CD14-positive monocyte (primary cell): ENCODE measurements around the gene THNSL1. TPM values are rescaled to one million over a fixed set of nuclear protein-coding genes. Genes with fewer than 3 reads are reported as not detected.
"Not testable (repeated sequence)": the region's sequence is repeated elsewhere in the genome, so short reads cannot be mapped to it uniquely, and the experiment has no call there.

Source experiments
- DNase-seq, 3 donors: peaks; one replicate each; pipeline ENCODE4 v3.0.0-alpha.2; 2011 to 2022
- H2AFZ ChIP-seq: 2 replicates; pipeline ENCODE4 v1.6.0; 2012; ENCODE audit warnings: mild to moderate bottlenecking, low read depth, low read length, inconsistent platforms; ENCODE audit not compliant: insufficient read depth, poor library complexity, severe bottlenecking
- H3K27ac ChIP-seq, 2 donors: 1 replicate in 1 of 2; 2 replicates in 1 of 2; pipeline ENCODE4 v1.5.1; 2012 to 2013; ENCODE audit warnings: low read length in 2 of 2, control low read depth in 1 of 2, inconsistent platforms in 1 of 2, low read depth in 1 of 2, mild to moderate bottlenecking in 1 of 2
- H3K27me3 ChIP-seq, 2 donors: one replicate each; pipeline versions ENCODE4 v1.6.0 to v1.6.1; 2011 to 2013; ENCODE audit warnings: low read length in 2 of 2; ENCODE audit not compliant: control insufficient read depth in 2 of 2, insufficient read depth in 2 of 2
- H3K36me3 ChIP-seq, 2 donors: replicated peaks in 1 of 2; 1 replicate in 1 of 2; 2 replicates in 1 of 2; pipeline versions ENCODE4 v1.5.1 to v1.6.1; 2012 to 2013; ENCODE audit warnings: low read length in 2 of 2, control low read depth in 1 of 2, inconsistent platforms in 1 of 2, mild to moderate bottlenecking in 1 of 2; ENCODE audit not compliant: insufficient read depth in 2 of 2, control insufficient read depth in 1 of 2
- H3K4me1 ChIP-seq, 2 donors: 1 replicate in 1 of 2; 2 replicates in 1 of 2; pipeline versions ENCODE4 v1.5.1 to v1.6.1; 2012 to 2013; ENCODE audit warnings: low read length in 2 of 2, control low read depth in 1 of 2, inconsistent platforms in 1 of 2, mild to moderate bottlenecking in 1 of 2, moderate library complexity in 1 of 2; ENCODE audit not compliant: insufficient read depth in 2 of 2, control insufficient read depth in 1 of 2
- H3K4me2 ChIP-seq: replicated peaks from 2 replicates; pipeline ENCODE3; 2012; ENCODE audit warnings: low read length, moderate library complexity, mild to moderate bottlenecking; ENCODE audit not compliant: poor library complexity, severe bottlenecking; ENCODE audit errors: extremely low read depth
- H3K4me3 ChIP-seq, 3 experiments: fragments of 200-600 bp in 1 of 3; sonication (generic) in 1 of 3; replicated peaks in 1 of 3; 1 replicate in 2 of 3; 2 replicates in 1 of 3; pipeline ENCODE4 v1.5.1; 2011 to 2013; ENCODE audit warnings: low read length in 3 of 3, mild to moderate bottlenecking in 3 of 3, control low read depth in 2 of 3, low read depth in 2 of 3, inconsistent platforms in 1 of 3, moderate library complexity in 1 of 3
- H3K79me2 ChIP-seq: 2 replicates; pipeline ENCODE4 v1.6.0; 2012; ENCODE audit warnings: mild to moderate bottlenecking, control low read depth, inconsistent platforms, low read length, moderate library complexity; ENCODE audit not compliant: insufficient read depth
- H3K9ac ChIP-seq: 2 replicates; pipeline ENCODE4 v1.6.0; 2017; ENCODE audit warnings: low read length, mild to moderate bottlenecking; ENCODE audit not compliant: insufficient read depth, poor library complexity, severe bottlenecking
- H3K9me3 ChIP-seq, 2 donors: replicated peaks in 1 of 2; 1 replicate in 1 of 2; 2 replicates in 1 of 2; pipeline versions ENCODE4 v1.5.1 to v1.6.1; 2012 to 2013; ENCODE audit warnings: low read length in 2 of 2, control low read depth in 1 of 2; ENCODE audit not compliant: control insufficient read depth in 1 of 2, insufficient read depth in 1 of 2
- H4K20me1 ChIP-seq: 2 replicates; pipeline ENCODE4 v1.6.0; 2012; ENCODE audit warnings: mild to moderate bottlenecking, low read length, control low read depth, moderate library complexity; ENCODE audit not compliant: insufficient read depth
- H3K27ac Mint-ChIP-seq, 7 donors: one replicate each; pipeline ENCODE4 v1.8.0; 2020; ENCODE audit warnings: mild to moderate bottlenecking in 7 of 7, mixed read lengths in 7 of 7, moderate library complexity in 6 of 7, inconsistent platforms in 2 of 7
- H3K27me3 Mint-ChIP-seq, 3 donors: one replicate each; pipeline ENCODE4 v1.8.0; 2021 to 2022; ENCODE audit warnings: low read depth in 3 of 3, mild to moderate bottlenecking in 3 of 3, mixed read lengths in 3 of 3, moderate library complexity in 3 of 3, inconsistent platforms in 1 of 3
- H3K36me3 Mint-ChIP-seq, 2 donors: one replicate each; pipeline ENCODE4 v1.8.0; 2020; ENCODE audit warnings: mixed read lengths in 2 of 2, inconsistent platforms in 1 of 2, mild to moderate bottlenecking in 1 of 2
- H3K4me1 Mint-ChIP-seq: one replicate; pipeline ENCODE4 v1.8.0; 2020; ENCODE audit warnings: mild to moderate bottlenecking, mixed read lengths
- H3K4me3 Mint-ChIP-seq, 2 donors: one replicate each; pipeline ENCODE4 v1.8.0; 2020; ENCODE audit warnings: mild to moderate bottlenecking in 2 of 2, mixed read lengths in 2 of 2, moderate library complexity in 1 of 2
- H3K9me3 Mint-ChIP-seq, 7 donors: one replicate each; pipeline ENCODE4 v1.8.0; 2020 to 2022; ENCODE audit warnings: mixed read lengths in 7 of 7, mild to moderate bottlenecking in 6 of 7, moderate library complexity in 6 of 7, inconsistent platforms in 2 of 7
- CTCF ChIP-seq: fragments of 200-600 bp; IDR thresholded peaks from one replicate; pipeline ENCODE4 v1.8.0; 2022; ENCODE audit warnings: antibody characterized with exemption, mild to moderate bottlenecking
- WGBS: methylation state at CpG from one replicate; pipeline ENCODE4 v1.1.5; 2013; ENCODE audit warnings: missing lambda C conversion rate; ENCODE audit not compliant: insufficient coverage; 5-methylcytosine and 5-hydroxymethylcytosine counted together
- intact Hi-C, 2 donors: fragments of 100-400 bp; cut with micrococcal nuclease; formaldehyde crosslinking; loops; one replicate each; pipeline versions ENCODE4 v1.15.0 to v1.15.1; 2023
- polyA plus RNA-seq, 3 donors: library from polyadenylated mRNA; depleted of rRNA in 1 of 3; unstranded in 2 of 3; stranded (reverse) in 1 of 3; fragments of 300-500 nt in 2 of 3; fragments of >200 nt in 1 of 3; fragmentation: Illumina TruSeq in 2 of 3; gene quantifications; 1 replicate in 2 of 3; 2 replicates in 1 of 3; pipeline ENCODE4 v1.2.3, GENCODE V29; 2012 to 2021

The THNSL1 gene
- polyA plus RNA-seq, 3 donors: 0.03 to 0.13 TPM; not detected in 1

GRCh38 chr10:24998044-24998443 is 18.4 kb upstream of the THNSL1 start:
- WGBS: 100% methylated on average over 1 of the region's 3 CpGs
- Mint-ChIP-seq H3K27me3 (peaks cover 0 to 3% (median 3%) of the 10 kb centered on the region in 3 donors), H3K4me3 (no peak overlapping the region), H3K36me3 (no peaks in the 10 kb centered on the region), H3K4me1 (no peaks in the 10 kb centered on the region), H3K27ac (no peak overlapping the region), H3K9me3 (peaks cover 1 to 9% (median 7%) of the 10 kb centered on the region in 7 donors)
- no peak for DNase-seq
- no peak for TF ChIP-seq CTCF
- Histone ChIP-seq H2AFZ (no peak overlapping the region), H3K79me2 (no peaks in the 10 kb centered on the region), H3K4me3 (no peak overlapping the region), H3K36me3 (no peaks in the 10 kb centered on the region), H3K4me2 (no peak overlapping the region), H3K27ac (no peak overlapping the region), H3K9ac (no peak overlapping the region), H3K9me3 (no peaks in the 10 kb centered on the region), H4K20me1 (no peaks in the 10 kb centered on the region), H3K27me3 (peaks cover 0 to 2% of the 10 kb centered on the region in 2 donors), H3K4me1 (no peaks in the 10 kb centered on the region)
- intact Hi-C loops: no loop called here

GRCh38 chr10:25011591-25011990 is 4.8 kb upstream of the THNSL1 start:
- H3K79me2 ChIP-seq, H3K9me3 Mint-ChIP-seq, H3K36me3 ChIP-seq, H3K27ac ChIP-seq, H3K27me3 ChIP-seq, H3K4me1 Mint-ChIP-seq, DNase-seq, H2AFZ ChIP-seq, H3K4me3 Mint-ChIP-seq, H3K9me3 ChIP-seq, H3K4me3 ChIP-seq, H3K4me2 ChIP-seq, H4K20me1 ChIP-seq, H3K36me3 Mint-ChIP-seq, H3K9ac ChIP-seq, H3K27ac Mint-ChIP-seq, H3K27me3 Mint-ChIP-seq: not testable (repeated sequence)
- intact Hi-C loops: loop anchor here in 1 of 2 donors (10.0 kb wide), 1 partner anchor 287 kb away; the partner anchor contains the start of gene ARHGAP21
- 100% methylated on average over 1 of the region's 2 CpGs for WGBS
- peaks cover 9 to 13% of the 10 kb centered on the region in 2 donors for H3K4me1 ChIP-seq
